ENCODE data around the gene PTP4A2.

Gene PTP4A2

DNA sequence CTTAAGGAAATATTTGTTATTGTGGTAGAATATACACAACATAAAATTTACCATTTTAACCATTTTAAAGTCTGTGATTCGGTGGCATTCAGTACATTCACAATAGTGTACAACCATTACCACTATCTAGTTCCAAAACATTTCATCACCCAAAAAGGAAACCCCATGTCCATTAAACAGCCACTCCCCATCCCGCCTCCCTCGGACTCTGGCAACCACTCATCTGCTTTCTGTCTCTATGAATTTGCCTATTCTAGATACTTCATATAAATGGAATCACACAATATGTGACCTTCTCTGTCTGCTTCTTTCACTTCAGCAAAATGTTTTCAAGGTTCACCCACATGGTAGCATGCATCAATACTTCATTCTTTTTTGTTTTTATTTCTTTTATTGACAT is 51.3 kb downstream of the PTP4A2 start:
- DNase-seq (ENCODE audit: low spot score): no peak

DNA sequence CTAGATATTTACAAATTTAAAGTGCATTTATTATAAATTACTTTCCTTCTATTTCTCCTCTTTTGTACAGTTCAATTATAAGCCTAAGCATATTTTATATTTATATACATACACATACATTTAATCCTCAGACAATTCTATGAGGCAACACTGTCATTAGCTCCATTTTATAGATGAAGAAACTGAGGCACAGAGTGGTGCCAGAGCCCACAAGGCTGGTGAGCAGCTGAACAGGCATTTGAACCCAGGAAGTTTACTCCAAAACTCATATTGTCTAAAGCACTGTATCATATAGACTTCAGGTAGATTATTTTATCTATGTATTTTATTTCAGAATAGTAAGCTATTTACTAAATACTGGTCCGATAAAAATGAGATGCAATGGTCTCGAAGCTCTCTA is 52.3 kb downstream of the PTP4A2 start:
- DNase-seq (ENCODE audit: low spot score): no peak

DNA sequence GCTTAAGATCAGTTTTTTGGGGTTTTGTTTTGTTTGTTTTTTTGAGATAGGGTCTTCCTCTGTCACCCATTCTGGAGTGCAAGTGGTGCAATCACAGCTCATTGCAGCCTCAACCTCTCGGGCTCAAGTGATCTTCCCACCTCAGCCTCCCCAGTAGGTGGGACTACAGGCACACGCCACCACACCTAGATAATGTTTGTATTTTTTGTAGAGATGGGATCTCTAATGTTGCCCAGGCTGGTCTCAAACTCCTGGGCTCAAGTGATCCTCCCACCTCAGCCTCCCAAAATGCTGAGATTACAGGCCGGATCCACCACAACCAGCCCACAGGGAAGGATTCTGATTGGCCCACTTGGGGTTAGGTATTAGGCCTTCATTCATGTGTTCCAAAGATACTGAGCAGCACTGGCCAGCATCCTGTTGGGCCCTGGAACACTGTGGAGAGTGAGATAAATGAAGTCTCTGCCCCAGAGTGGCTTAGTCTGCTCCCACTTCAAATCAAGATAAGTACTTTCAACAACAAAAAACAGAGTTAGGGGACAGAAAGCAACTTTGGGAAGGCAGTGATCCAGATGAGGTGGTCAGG is 54.7 kb downstream of the PTP4A2 start:
- DNase-seq (ENCODE audit: low spot score): no peak

DNA sequence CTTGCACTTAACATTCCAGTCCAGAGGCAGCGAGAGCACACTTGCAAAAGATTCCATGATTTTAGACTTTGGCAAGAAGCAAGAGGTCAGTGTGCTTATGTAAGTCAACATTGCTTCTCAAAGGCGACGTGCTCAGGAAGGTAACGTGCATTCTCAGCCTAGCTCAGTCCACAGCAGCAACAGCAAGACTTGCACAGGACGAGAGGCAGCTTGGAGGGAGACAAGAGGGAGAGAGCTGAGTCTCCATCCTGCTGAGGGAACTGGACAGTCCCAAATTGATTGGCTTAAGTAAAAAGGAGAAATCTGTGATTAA is 56.5 kb downstream of the PTP4A2 start:
- DNase-seq (ENCODE audit: low spot score): no peak

DNA sequence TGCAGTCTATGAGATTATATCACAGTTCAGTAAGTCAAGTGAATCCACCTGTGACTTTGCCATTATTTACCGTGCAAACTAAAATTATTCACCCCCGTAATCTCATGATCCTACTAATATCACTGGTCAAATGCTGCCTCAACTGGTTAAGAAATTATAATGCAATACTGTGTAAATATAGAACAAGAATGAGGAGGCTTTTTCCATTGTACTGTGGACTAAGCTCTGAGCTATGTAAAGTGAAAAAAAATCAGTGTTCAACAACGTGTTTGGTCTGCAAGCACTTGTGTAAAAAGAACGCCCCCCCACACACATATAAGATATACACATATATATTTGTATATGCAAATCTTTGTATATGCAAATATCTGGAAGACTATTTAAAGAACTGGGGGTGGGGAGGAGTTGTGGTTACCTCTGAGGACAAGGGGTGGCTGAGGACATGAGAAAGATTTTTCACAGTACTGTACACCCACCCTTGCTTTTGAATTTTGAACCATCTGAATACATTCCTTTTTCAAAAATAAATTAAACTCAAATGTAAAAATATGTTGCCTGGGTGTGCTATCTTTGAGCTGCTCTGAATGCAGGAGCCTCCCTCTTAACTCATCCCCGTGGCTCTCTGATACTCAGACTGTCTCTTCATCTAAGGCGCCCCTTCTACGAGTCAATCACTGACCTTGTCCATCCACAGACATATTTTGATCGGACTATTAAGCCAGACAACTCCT is 57.0 kb downstream of the PTP4A2 start:
- DNase-seq (ENCODE audit: low spot score): no peak

DNA sequence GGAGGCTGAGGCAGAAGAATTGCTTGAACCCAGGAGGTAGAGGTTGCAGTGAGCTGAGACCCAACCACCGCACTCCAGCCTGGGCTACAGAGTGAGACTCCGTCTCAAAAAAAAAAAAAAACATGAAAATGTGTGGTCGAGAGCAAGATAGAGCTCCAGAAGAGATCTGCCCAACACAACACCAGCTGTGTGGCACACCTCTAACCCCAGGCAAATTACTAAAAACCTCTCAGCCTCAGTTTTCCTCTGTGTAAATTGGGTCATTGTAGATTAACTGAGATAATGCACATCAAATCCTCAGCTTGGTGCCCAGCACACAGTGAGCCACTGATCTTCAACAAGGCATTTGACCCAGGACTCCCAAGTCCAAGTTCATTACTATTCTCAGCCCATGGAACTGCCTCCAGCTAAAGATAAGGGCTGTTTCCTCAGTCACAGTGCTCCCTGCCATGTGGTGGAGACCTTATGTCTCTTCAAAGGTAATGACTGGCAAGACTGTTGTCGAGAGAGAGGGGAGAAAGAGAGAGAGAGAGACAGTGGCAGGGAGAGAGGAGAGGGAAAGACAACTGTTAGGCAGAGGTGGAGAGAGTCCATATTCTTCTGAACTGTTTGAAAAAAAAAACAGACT is 58.1 kb downstream of the PTP4A2 start:
- DNase-seq (ENCODE audit: low spot score): no peak

DNA sequence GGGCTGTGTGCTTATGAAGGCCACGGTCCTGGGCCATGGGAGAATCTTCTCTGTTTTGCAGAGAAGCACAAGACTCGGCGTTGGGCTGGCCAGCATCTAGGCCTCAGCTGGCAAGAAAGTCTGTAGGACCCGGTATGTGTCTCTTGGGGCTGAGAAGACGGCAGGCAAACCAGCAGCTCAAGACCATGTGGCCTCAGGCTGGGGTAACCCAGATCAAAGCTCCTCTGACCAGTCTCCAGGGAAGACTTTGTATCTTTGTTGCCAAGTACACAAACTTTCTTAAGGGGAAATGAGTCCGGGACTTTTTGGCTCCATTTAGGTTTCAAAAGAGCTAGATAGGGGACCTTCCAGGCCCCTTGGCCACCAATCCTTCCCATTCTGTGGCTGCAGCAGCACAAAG is 60.1 kb downstream of the PTP4A2 start:
- no peak for DNase-seq (ENCODE audit: low spot score)

DNA sequence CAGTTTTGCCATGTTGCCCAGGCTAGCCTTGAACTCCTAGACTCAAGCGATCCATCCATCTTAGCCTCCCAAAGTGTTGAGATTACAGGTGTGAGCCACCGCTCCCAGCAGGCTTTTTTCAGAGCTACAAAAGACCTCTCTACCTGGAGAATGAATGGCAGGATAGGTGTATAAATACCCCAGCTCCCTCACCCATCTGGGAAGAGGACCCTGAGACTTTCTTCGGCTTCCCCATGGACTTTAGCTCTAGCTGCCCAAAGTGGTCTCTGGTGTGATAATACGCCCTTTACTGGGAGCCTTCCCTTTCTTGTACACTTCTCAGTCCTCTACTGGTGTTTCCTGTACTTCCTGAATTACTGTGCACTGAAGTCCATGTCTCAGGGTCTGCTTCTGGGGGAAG is 60.6 kb downstream of the PTP4A2 start:
- DNase-seq (ENCODE audit: low spot score): no peak

DNA sequence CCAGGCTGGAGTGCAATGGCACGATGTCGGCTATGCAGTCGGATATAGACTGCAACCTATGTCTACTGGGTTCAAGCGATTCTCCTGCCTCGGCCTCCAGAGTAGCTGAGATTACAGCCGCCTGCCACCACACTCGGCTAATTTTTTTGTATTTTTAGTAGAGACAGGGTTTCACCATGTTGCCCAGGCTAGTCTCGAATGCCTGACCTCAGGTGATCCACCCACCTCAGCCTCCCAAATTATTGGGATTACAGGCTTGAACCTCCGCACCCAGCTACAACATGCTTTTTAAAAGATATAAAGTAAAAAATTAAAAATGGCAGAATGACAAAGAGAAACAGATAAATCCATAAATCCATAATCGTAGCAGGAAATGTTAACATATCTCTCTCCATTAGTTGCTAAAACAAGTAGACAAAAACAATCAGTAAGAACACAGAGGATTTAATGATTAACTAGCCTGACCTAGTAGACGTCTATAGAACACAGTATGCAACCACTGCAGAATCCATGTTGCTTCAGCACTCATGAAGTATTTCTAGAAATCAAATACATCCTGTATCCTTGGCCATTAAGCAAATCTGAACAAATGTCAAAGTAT is 62.4 kb downstream of the PTP4A2 start:
- no peak for DNase-seq (ENCODE audit: low spot score)

DNA sequence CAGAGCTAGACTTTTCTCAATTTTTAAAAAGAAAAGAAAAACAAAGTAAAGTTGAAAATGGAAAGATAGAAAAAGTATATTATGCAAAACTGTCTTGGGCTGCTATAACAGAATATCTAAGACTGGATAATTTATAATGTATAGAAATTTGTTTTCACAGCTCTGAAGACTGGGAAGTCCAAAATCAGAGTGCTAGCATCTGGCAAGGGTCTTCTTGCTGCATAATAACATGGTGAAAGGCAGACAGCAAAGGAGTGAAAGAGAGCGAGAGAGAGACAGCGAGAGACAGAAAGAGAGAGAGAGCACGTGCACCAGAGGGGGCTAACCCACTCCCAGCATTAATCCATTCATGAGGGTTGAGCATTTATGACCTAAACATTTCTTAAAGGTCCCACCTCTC is 63.2 kb downstream of the PTP4A2 start:
- DNase-seq (ENCODE audit: low spot score): no peak

DNA sequence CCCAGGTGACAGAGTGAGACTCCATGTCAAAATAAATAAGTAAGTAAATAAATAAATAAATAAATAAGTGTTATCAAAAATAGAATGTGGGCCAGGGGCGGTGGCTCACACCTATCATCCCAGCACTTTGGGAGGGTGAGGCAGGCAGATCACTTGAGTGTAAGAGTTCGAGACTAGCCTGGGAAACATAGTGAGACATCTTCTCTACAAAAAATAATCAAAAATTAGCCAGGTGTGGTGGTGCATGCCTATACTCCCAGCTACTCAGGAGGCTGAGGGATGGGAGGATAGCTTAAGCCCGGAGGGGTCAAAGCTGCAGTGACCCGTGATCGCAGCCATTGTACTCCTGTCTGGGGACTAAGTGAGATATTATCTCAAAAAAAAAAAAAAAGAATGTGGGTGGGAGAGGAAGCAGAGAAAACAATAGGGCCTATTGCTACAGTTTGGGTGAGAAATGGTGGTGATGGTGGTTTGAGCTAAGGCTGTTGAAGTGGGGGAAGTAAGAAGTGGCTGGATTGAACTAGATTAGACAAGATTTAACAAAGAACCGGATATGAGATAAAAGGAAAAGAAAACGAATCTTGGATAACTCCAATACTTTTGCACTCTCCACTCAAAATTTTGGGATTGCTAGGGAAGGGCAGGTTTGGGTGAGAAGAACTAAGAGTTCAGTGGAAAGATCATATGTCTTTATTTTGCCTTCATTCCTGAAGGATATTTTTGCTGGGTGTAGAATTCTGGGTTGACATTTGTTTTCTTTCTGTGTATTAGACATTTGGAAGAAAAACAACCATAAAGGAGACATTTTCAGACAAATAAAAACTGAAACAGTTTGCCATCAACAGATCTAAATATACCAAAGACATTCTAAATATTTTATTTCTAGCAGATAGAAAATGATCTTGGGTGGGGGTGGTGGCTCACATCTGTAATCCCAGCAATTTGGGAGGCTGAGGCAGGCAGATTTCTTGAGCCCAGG is 65.2 kb downstream of the PTP4A2 start:
- DNase-seq (ENCODE audit: low spot score): no peak

DNA sequence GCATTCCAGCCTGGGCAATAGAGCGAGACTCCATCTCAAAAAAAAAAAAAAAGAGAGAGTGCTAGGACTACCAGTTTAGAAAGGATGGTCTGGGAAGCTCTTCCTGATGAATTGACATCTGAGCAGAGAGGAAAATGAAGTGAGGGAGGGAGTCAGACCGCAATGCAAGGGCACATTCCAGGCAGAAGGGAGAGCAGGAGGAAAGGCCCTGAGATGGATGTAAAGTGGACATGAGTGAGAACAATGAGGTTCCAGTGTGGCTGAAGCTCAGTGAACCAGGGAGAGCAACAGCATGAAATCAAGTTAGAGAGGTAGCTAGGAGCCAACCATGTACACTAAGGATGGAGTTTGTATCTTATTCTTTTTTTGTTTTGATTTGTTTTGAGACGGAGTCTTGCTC is 66.5 kb downstream of the PTP4A2 start:
- no peak for DNase-seq (ENCODE audit: low spot score)

DNA sequence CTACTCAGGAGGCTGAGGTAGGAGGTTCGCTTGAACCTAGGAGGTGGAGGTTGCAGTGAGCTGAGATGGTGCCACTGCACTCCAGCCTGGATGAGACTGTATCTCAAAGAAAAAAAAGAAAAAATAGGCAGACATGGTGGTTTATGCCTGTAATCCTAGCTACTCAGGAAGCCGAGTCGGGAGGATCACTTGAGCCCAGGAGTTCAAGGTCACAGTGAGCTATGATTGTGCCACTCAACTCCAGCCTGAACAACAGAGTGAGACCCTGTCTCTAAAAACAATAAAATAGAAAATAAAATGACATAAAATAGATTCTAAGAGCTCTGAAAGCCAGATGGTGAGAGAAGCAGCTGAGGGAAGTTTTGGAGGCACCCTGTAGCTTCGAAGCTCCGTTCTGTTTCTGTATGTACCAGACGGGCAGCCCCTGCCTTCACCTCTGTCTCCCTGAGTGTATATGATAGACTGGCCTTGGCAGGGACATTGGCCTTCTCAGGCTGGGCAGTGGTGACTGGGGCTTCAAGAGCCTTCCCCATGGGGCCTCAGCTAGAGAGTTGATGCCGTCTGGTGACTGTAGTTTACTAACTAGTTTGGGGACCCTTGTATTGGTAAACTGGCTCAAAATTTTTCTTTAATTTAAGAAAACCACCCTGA is 68.0 kb downstream of the PTP4A2 start:
- DNase-seq (ENCODE audit: low spot score): no peak

DNA sequence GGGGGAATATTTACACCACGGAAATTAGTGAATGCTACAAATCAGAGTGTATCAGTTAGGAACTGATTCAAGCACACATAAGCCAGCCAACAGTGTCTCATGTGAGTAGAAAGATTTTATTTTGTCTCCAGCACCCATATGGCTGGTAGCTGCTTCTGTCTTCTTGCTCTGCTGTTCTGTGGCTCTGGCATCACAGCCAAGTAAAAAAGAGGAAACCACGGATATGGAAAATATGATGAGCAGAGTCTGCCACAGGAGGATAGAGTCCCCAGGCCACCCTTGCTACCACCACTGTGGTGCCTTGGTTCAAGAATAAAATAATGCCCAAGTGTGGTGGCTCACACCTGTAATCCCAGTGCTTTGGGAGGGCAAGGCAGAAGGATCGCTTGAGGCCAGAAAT is 68.7 kb downstream of the PTP4A2 start:
- DNase-seq (ENCODE audit: low spot score): no peak

DNA sequence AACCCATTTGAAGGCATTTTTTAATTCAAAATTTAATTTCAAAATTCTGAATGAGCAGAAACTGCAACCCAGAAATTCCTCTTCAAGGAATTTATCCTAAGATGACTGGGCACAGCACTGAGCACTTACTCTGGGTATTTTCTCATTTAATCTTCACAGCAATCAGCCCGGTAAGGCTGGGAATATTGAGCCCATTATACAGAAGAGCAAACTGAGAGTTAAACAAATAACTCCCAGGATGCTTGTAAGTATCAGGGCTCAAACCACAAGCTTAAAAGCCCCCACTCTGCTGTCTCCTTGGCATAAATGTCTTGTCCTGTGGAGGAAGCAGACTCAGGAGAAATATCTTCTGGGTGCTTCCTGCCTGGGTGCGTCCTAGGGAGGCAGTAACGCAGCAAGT is 69.3 kb downstream of the PTP4A2 start:
- DNase-seq (ENCODE audit: low spot score): no peak

DNA sequence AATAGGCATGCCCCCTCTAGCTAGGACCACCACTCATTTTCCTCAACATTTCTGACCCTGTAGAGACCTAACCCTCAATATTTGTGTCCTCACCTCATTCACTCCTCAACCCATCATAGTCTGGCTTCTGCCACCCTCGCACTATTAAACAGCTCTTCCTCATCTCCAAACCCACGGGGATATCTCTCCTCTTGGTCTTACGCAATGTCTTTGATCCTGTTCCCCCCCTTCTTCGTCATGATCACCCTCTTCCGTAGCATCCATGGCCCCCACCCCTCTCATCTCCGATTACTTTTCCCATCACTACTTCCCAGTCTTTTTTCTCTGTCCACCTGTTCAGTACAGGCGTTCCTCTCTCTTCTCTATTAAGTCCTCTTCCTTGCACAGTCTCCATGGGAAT is 70.6 kb downstream of the PTP4A2 start:
- no peak for DNase-seq (ENCODE audit: low spot score)

DNA sequence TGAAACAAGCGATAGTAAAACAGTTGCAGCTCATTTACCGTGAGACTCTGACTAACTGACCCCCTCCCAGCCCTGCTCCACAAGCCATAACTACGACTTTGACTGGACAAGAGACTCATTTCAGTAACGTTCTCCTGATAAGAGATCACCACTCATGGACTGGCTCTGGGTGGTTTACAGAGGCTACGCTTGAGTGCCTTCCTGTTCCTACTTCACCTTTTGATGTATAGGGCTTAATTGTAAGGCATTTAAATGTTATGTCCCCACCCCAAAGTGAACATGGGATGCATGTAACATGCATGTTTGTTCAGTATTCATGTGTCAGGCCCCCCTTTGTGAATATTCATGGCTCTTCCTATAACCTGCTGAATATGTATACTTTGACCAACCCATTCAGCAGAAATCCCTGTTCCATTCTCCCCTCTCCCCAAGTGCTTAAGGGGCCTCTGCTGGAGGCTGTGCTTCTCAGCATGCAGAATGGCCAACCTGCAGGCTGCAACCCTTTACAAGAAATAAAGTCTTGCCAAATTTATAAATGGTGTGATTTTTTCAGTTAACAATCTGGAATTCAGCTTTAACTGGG is 71.6 kb downstream of the PTP4A2 start:
- no peak for DNase-seq (ENCODE audit: low spot score)

DNA sequence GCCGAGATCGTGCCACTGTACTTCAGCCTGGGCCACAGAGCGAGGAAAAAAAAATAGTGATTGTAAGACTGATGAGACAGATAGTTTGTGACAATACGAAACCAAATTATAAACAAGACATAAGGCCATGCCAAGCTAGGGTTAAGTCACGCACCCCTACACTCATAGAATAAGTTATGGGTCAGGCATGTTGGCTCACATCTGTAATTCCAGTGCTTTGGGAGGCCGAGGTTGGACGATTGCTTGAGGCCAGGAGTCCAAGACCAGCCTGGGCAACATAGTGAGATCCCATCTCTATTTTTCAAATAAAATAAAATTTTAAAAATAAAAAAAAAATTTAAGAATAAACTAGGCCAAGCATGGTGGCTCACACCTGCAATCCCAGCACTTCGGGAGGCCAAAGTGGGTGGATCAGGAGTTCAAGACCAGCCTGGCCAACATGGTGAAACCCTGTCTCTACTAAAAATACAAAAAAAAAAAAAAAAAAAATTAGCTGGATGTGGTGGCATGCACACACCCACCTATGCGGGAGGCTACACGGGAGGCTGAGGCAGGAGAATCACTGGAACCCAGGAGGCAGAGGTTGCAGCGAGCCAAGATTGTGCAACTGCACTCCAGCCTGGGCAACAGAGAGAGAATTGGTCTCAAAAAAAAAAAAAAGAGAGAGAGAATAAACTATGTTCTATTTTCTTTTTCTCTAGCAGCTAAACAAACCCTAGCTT is 72.3 kb downstream of the PTP4A2 start:
- no peak for DNase-seq (ENCODE audit: low spot score)

DNA sequence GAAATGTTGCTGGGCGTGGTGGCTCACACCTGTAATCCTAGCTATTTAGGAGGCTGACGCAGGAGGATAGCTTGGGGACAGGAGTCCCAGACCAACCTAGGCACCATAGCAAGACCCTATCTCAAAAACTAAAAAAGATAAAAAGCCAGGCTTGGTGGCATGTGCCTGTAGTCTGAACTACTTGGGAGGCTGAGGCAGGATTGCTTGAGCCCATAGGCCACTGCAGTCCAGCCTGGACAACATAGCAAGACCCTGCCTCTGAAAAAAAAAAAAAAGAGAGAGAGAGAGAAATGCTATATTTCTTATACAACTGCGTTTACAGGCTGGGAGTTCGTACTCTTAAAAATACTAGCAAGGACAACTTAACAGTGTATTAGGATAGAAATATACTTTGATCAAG is 76.1 kb downstream of the PTP4A2 start:
- no peak for DNase-seq (ENCODE audit: low spot score)

DNA sequence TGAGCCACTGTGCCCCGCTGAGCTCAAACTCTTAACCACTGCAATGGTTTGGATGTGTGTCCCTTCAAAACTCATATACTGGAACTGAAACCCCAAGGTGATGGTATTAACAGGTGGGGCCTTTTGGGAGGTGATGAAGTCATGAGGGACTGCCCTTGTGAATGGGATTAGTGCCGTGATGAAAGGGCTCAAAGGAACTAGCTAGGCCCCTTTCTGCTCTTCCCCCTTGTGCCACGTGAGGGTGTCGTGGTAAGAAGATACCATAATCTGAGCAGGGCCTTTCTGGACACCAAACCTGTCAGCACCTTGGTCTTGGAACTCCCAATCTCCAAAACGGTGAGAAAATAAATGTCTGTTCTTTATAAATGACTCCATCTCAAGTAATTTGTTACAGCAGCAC is 76.8 kb downstream of the PTP4A2 start:
- no peak for DNase-seq (ENCODE audit: low spot score)

DNA sequence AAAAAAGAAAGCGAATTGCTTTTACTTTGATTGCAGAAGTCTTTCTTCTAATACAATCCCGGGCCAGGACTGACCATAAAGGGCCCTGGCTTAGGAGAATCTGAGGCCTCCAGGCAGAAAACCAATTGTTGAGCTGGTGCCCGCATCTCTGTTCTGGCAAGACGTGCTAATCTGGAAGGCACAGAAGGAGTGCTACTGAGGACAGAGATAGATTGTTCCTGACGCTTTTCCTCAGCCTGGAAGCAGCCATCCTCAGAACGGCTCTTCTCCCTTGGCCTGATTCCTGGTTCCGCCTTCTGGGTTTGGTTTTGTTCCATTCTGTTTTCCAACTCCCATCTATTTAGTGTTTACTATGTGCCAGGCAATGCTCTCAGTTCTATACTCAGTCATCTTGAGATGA is 77.6 kb downstream of the PTP4A2 start:
- DNase-seq (ENCODE audit: low spot score): no peak

Data from COLO829 (cell line).